Esophagus muscularis mucosa (tissue), 4 donors: ENCODE measurements around the gene CDH22. TPM values are rescaled to one million over a fixed set of nuclear protein-coding genes. Genes with fewer than 3 reads are reported as not detected.
A peak's percentile ranks its signal among the peaks of the same experiment; 100 is the strongest.

ENCODE experiments used
- DNase-seq: peaks from one replicate; pipeline ENCODE4 v3.0.0-alpha.2; 2017; ENCODE audit errors: extremely low spot score
- H3K27ac ChIP-seq, 4 donors: fragments of 200-600 bp; sonication (generic); replicated peaks in 1 of 4; 1 replicate in 3 of 4; 2 replicates in 1 of 4; pipeline ENCODE4 v1.5.1; 2016 to 2019; ENCODE audit warnings: mild to moderate bottlenecking in 1 of 4
- H3K27me3 ChIP-seq, 4 donors: fragments of 200-600 bp; sonication (generic); one replicate each; pipeline versions ENCODE4 v1.5.1 to v1.6.0; 2016 to 2019
- H3K36me3 ChIP-seq, 4 donors: fragments of 200-600 bp; sonication (generic); one replicate each; pipeline ENCODE4 v1.5.1; 2016 to 2019
- H3K4me1 ChIP-seq, 4 donors: fragments of 200-600 bp; sonication (generic); one replicate each; pipeline ENCODE4 v1.5.1; 2016 to 2019
- H3K4me3 ChIP-seq, 4 donors: fragments of 200-600 bp; sonication (generic); 1 replicate in 2 of 4; 2 replicates in 2 of 4; pipeline ENCODE4 v1.5.1; 2016 to 2019; ENCODE audit warnings: mild to moderate bottlenecking in 4 of 4, moderate library complexity in 1 of 4
- H3K9me3 ChIP-seq, 4 donors: fragments of 200-600 bp; sonication (generic); 1 replicate in 3 of 4; 2 replicates in 1 of 4; pipeline ENCODE4 v1.5.1; 2016 to 2019
- EP300 ChIP-seq: sonication (generic); formaldehyde crosslinking; IDR thresholded peaks from one replicate; pipeline ENCODE4 v1.6.1; 2017; ENCODE audit warnings: antibody characterized with exemption
- POLR2A ChIP-seq: fragments of 450-650 bp; IDR thresholded peaks from one replicate; pipeline ENCODE4 v1.6.1; 2017; ENCODE audit warnings: antibody characterized with exemption, moderate library complexity, mild to moderate bottlenecking, low read depth
- POLR2AphosphoS5 ChIP-seq, 2 donors: sonication (generic); formaldehyde crosslinking; IDR thresholded peaks; one replicate each; pipeline ENCODE4 v1.6.1; 2017; ENCODE audit warnings: antibody characterized with exemption in 2 of 2
- WGBS: methylation state at CpG from one replicate; pipeline ENCODE4 v1.1.5; 2018; 5-methylcytosine and 5-hydroxymethylcytosine counted together
- intact Hi-C: fragments of 100-400 bp; cut with DNase I; formaldehyde crosslinking; loops from one replicate; pipeline ENCODE4 v1.15.1; 2023
- total RNA-seq, 4 donors: library from RNA; depleted of rRNA; stranded (reverse); fragments of >200 nt; gene quantifications; one replicate each; pipeline versions ENCODE4 v1.1.0 to v1.2.1, GENCODE V29; 2016
- TF ChIP-seq, protein P1 (sequence below), 3 experiments: fragments of 200-600 bp in 2 of 3; fragments of 450-650 bp in 1 of 3; sonication (generic) in 2 of 3; IDR thresholded peaks; one replicate each; pipeline ENCODE4 v1.5.1; 2017 to 2019; ENCODE audit warnings: antibody characterized with exemption in 3 of 3, mild to moderate bottlenecking in 2 of 3, moderate library complexity in 1 of 3

CDH22 gene
- total RNA-seq, 4 donors from 2014 or later, result 0.17 to 0.69 (median 0.42) TPM; not detected in 1

DNA sequence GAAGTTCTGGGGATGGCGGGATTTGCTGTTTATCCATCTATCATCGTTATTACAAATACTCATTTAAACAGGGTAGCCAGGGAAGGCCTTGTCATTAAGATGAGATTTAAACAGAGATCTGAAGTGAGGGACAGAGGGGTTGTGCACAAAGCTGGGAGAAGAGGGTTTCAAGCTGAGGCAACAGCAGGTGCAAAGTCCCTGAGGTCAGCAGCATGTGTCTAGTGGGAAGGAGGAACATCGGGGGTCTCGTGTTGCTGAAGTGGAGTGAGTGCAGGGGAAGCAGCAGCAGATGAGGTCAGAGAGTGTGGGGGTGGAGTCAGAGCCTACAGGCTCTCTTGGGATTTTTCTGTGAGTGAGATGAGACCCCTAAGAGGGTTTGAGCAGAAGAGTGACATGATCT, 52.0 kb downstream of the CDH22 start:
- no peak overlapping the region for H3K4me3 ChIP-seq
- peaks cover 0 to 95% (median 13%) of the 10 kb centered on the region in 4 donors for H3K27me3 ChIP-seq
- no peaks in the 10 kb centered on the region for H3K36me3 ChIP-seq
- no peak for DNase-seq
- intact Hi-C loops, result no loop called here
- 50% methylated on average over 4 of the region's 4 CpGs for WGBS
- H3K27ac ChIP-seq, result no peak overlapping the region
- H3K4me1 ChIP-seq, result peaks cover 0 to 5% (median 0%) of the 10 kb centered on the region in 4 donors
- no peak for TF ChIP-seq EP300
- no peak for TF ChIP-seq POLR2AphosphoS5 (IDR thresholded peaks at IDR 0.05)
- TF ChIP-seq POLR2A, result no peak
- TF ChIP-seq, protein P1, sequence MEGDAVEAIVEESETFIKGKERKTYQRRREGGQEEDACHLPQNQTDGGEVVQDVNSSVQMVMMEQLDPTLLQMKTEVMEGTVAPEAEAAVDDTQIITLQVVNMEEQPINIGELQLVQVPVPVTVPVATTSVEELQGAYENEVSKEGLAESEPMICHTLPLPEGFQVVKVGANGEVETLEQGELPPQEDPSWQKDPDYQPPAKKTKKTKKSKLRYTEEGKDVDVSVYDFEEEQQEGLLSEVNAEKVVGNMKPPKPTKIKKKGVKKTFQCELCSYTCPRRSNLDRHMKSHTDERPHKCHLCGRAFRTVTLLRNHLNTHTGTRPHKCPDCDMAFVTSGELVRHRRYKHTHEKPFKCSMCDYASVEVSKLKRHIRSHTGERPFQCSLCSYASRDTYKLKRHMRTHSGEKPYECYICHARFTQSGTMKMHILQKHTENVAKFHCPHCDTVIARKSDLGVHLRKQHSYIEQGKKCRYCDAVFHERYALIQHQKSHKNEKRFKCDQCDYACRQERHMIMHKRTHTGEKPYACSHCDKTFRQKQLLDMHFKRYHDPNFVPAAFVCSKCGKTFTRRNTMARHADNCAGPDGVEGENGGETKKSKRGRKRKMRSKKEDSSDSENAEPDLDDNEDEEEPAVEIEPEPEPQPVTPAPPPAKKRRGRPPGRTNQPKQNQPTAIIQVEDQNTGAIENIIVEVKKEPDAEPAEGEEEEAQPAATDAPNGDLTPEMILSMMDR (IDR thresholded peaks at IDR 0.05), result no peak
- no peaks in the 10 kb centered on the region for H3K9me3 ChIP-seq

DNA sequence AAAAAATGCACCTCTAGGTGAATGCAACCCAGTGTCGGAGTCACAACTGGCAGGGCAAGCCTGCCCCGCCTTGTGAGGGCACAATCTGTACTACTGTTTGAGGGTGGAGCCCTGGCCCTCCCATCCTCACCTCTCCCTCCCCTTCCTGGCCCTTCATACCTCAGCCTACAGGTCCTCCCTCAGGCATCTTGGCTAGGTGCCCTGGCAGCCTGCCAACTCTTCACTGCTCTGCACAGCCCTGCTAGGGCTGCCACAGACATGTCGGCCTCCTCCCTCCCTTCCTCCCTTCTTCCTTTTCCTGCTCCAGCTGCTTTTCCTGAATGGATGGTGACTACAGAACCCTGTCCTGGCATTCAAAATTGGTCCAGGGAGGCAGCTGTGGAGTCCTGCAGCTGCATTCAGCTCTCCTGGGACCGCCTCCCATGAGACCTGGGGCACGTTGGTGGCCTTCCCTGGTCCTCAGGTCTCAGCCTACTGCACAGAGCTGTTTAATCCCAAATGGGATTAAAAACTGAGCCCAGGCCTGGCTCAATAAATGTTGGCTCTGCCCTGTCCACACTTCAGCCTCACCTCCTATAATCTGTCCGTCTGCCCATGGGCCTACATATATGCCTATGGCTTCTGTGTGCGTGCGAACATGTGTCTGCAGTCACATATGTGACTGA, 52.7 kb downstream of the CDH22 start:
- TF ChIP-seq EP300 (no peak), POLR2AphosphoS5 (IDR thresholded peaks at IDR 0.05) (peak in 1 of 2 donors; percentile 14), POLR2A (no peak)
- Histone ChIP-seq H3K4me3 (no peak overlapping the region), H3K27ac (no peak overlapping the region), H3K4me1 (peaks cover 0 to 10% (median 0%) of the 10 kb centered on the region in 4 donors), H3K27me3 (peaks cover 0 to 95% (median 18%) of the 10 kb centered on the region in 4 donors), H3K36me3 (no peaks in the 10 kb centered on the region), H3K9me3 (no peaks in the 10 kb centered on the region)
- intact Hi-C loops, result no loop called here
- DNase-seq, result no peak
- WGBS, result 61% methylated on average over 8 of the region's 8 CpGs

DNA sequence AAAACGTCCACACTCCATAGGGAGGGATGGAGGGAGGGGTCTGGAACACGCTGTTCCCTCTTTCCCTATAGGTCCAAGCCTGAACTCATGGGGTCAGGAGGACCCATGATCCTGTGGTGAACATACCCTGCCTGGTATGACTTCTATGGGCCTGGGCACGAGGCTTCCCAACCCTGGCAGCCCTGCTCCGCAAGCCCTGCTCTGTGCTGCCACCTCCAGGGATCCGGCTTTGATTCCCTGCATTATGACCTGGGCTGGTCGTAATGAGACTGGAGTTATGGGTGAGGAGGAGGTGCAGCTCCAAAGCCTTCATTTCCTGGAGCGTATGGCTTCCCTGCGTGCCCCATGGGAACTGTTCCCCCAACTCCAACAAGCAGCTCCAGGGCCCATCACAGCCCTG, 54.9 kb downstream of the CDH22 start:
- peaks cover 0 to 10% (median 0%) of the 10 kb centered on the region in 4 donors for H3K4me1 ChIP-seq
- no peaks in the 10 kb centered on the region for H3K9me3 ChIP-seq
- no peaks in the 10 kb centered on the region for H3K36me3 ChIP-seq
- no peak overlapping the region for H3K27ac ChIP-seq
- DNase-seq, result no peak
- H3K27me3 ChIP-seq, result peaks cover 0 to 98% (median 27%) of the 10 kb centered on the region in 4 donors
- TF ChIP-seq, protein P1 (IDR thresholded peaks at IDR 0.05), result peak in 1 of 3 experiments; percentile 7
- TF ChIP-seq POLR2AphosphoS5 (IDR thresholded peaks at IDR 0.05), result no peak
- TF ChIP-seq EP300, result no peak
- intact Hi-C loops, result no loop called here
- H3K4me3 ChIP-seq, result no peak overlapping the region
- 10% methylated on average over 8 of the region's 8 CpGs for WGBS

DNA sequence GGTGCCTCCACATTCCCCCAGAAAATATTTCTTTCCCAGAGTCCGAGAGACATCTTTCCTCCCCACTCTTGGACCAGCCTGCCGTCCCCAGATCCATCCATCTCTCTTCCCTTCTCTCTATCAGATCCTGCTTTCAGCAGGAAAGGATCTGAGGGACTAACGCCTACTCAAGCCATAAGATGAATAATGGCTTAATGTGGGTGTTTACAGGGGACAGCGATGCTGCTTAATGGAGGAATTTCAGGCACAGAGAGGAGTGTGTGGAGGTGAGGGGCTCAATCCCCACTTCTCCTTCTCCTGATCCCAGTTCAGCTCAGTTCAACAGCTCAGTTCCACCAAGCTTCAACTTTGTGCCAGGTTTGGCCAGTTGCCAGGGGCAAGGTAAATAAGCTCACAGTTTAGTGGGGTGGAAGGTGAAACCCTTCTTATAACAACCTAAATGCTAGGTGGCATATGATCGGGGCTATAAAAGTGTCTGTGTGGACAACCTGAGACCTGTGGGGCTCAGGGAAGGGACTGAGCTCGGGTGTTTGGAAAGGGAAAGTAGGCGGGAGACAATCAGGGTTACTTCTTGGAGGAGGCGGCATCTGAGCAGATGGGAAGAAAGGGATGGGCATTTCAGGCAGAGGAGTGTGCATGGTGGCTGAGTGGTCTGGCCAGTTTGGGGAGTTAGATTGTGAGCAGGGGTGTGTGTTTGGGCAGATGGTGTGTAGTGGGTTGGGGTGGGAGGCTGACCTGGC, 55.8 kb downstream of the CDH22 start:
- 65% methylated on average over 8 of the region's 8 CpGs for WGBS
- H3K4me1 ChIP-seq, result peaks cover 0 to 10% (median 0%) of the 10 kb centered on the region in 4 donors
- peaks cover 0 to 98% (median 26%) of the 10 kb centered on the region in 4 donors for H3K27me3 ChIP-seq
- H3K4me3 ChIP-seq, result no peak overlapping the region
- no peak for DNase-seq
- intact Hi-C loops, result no loop called here
- TF ChIP-seq, protein P1 (IDR thresholded peaks at IDR 0.05), result no peak
- TF ChIP-seq EP300 (no peak), POLR2AphosphoS5 (IDR thresholded peaks at IDR 0.05) (no peak), POLR2A (no peak)
- H3K9me3 ChIP-seq, result no peaks in the 10 kb centered on the region
- no peaks in the 10 kb centered on the region for H3K36me3 ChIP-seq
- no peak overlapping the region for H3K27ac ChIP-seq

DNA sequence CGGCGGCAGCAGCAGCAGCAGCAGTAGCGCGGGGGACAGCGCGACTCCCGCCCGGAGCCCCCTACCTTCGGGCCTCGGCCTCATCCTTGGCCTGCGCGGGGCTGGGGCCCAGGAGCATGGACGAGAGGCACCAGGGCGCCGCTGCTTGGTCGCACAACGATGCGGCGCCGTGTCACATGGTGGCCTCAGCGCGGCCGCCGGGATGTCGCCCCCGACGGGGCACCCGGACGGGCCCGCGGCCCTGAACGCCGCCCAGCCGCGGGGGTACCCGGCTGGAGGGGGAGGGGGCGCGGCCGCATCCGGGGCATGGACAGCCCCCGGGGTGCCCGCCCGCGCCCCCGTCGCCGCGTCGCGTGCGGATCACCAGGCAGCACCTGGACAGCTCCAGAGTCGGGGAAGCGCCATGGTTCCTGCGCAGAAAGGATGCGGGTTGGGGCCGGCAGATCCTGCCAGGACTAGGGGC, 57.1 kb downstream of the CDH22 start:
- no peak for DNase-seq
- H3K27me3 ChIP-seq, result peaks cover 0 to 98% (median 32%) of the 10 kb centered on the region in 4 donors
- TF ChIP-seq, protein P1 (IDR thresholded peaks at IDR 0.05), result no peak
- no peak for TF ChIP-seq POLR2A
- TF ChIP-seq EP300, result no peak
- TF ChIP-seq POLR2AphosphoS5 (IDR thresholded peaks at IDR 0.05), result no peak
- WGBS, result no CpG with 5 or more reads among the region's 56 CpGs
- no peaks in the 10 kb centered on the region for H3K36me3 ChIP-seq
- H3K4me1 ChIP-seq, result peaks cover 0 to 10% (median 0%) of the 10 kb centered on the region in 4 donors
- intact Hi-C loops, result no loop called here
- H3K4me3 ChIP-seq, result no peak overlapping the region
- no peak overlapping the region for H3K27ac ChIP-seq
- no peaks in the 10 kb centered on the region for H3K9me3 ChIP-seq
